Upper lobe of right lung (tissue), 1 donor: ENCODE data around the gene LNX1. TPM values are rescaled to one million over a fixed set of nuclear protein-coding genes. Genes with fewer than 3 reads are reported as not detected.

Source experiments
- ATAC-seq: fragments of 200-7000 bp; cut with Tn5 transposase; one replicate; pipeline ENCODE4 v1.9.1; 2020; ENCODE audit warnings: mild to moderate bottlenecking, moderate library complexity
- DNase-seq: peaks from one replicate; pipeline ENCODE4 v3.0.0-alpha.2; 2020
- H3K27ac ChIP-seq: fragments of 200-600 bp; one replicate; pipeline ENCODE4 v1.8.0; 2022
- H3K27me3 ChIP-seq: fragments of 200-600 bp; one replicate; pipeline ENCODE4 v1.8.0; 2022; ENCODE audit warnings: mild to moderate bottlenecking
- H3K36me3 ChIP-seq: fragments of 200-600 bp; one replicate; pipeline ENCODE4 v1.8.0; 2022
- H3K4me1 ChIP-seq: fragments of 200-600 bp; one replicate; pipeline ENCODE4 v1.8.0; 2022
- H3K4me3 ChIP-seq: fragments of 200-600 bp; one replicate; pipeline ENCODE4 v1.8.0; 2022; ENCODE audit warnings: mild to moderate bottlenecking
- H3K9me3 ChIP-seq: fragments of 200-600 bp; one replicate; pipeline ENCODE4 v1.8.0; 2022
- intact Hi-C: fragments of 100-400 bp; cut with DNase I; formaldehyde crosslinking; loops from one replicate; pipeline ENCODE4 v1.11.0; 2022
- total RNA-seq: library from RNA; stranded (reverse); fragmentation: NEBNext Ultra II Directional; extraction: Animal tissue kit (Norgen Biotek cat#: 25700); gene quantifications from one replicate; pipeline ENCODE4 v1.2.1, GENCODE V29; 2021
- TF ChIP-seq, protein P1 (sequence below): fragments of 200-600 bp; IDR thresholded peaks from one replicate; pipeline ENCODE4 v1.8.0; 2022; ENCODE audit warnings: antibody characterized with exemption
- donor health status: DM: no; HTN: yes; CAD: no; lungs with severe emphysema.

LNX1 gene
- total RNA-seq, 1 donor from 2014 or later: 6.0 TPM

- Histone ChIP-seq H3K9me3 (no peaks in the 10 kb centered on the region), H3K36me3 (no peaks in the 10 kb centered on the region), H3K27ac (no peak overlapping the region), H3K4me3 (no peak overlapping the region), H3K27me3 (no peaks in the 10 kb centered on the region), H3K4me1 (no peaks in the 10 kb centered on the region)
- DNase-seq (no peak), ATAC-seq (no peak)
- intact Hi-C loops: no loop called here
- TF ChIP-seq, protein P1, sequence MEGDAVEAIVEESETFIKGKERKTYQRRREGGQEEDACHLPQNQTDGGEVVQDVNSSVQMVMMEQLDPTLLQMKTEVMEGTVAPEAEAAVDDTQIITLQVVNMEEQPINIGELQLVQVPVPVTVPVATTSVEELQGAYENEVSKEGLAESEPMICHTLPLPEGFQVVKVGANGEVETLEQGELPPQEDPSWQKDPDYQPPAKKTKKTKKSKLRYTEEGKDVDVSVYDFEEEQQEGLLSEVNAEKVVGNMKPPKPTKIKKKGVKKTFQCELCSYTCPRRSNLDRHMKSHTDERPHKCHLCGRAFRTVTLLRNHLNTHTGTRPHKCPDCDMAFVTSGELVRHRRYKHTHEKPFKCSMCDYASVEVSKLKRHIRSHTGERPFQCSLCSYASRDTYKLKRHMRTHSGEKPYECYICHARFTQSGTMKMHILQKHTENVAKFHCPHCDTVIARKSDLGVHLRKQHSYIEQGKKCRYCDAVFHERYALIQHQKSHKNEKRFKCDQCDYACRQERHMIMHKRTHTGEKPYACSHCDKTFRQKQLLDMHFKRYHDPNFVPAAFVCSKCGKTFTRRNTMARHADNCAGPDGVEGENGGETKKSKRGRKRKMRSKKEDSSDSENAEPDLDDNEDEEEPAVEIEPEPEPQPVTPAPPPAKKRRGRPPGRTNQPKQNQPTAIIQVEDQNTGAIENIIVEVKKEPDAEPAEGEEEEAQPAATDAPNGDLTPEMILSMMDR: no peak
Observed at GRCh38 chr4:53608649-53609048, 17.4 kb upstream of the LNX1 start.

- intact Hi-C loops: no loop called here
- Histone ChIP-seq H3K9me3 (no peaks in the 10 kb centered on the region), H3K4me3 (no peak overlapping the region), H3K27me3 (no peaks in the 10 kb centered on the region), H3K36me3 (no peaks in the 10 kb centered on the region), H3K27ac (no peak overlapping the region), H3K4me1 (no peaks in the 10 kb centered on the region)
- no peak for DNase-seq
- TF ChIP-seq, protein P1: no peak
- ATAC-seq: no peak
Observed at GRCh38 chr4:53608242-53608641, 17.0 kb upstream of the LNX1 start.

GRCh38 chr4:53605783-53606182 lies 14.5 kb upstream of the LNX1 start:
- DNase-seq (no peak), ATAC-seq (no peak)
- TF ChIP-seq, protein P1: no peak
- no peak overlapping the region for H3K4me3 ChIP-seq
- intact Hi-C loops: no loop called here
- no peak overlapping the region for H3K27ac ChIP-seq
- H3K9me3 ChIP-seq: no peaks in the 10 kb centered on the region
- H3K27me3 ChIP-seq: no peaks in the 10 kb centered on the region
- no peaks in the 10 kb centered on the region for H3K4me1 ChIP-seq
- H3K36me3 ChIP-seq: no peaks in the 10 kb centered on the region

DNA sequence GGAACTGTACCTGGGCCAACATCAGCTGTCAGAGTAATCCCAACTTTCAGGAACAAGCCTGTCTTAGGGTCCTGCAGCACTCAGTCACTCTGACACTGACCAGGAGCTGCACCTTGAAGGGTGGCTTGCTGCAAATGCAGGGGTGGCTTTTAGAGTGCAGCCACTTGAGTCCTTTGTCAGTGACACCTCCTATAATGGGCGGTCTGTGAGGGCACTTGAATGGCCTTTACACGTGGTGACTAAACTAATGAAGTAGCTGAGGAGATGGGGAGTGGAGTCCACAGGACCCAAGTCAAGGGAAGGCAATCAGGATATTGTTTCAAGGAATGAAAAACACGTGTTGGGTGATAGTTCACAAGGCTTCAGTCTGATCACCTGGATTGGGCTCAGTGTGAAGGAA lies 11.1 kb upstream of the LNX1 start:
- Histone ChIP-seq H3K9me3 (no peaks in the 10 kb centered on the region), H3K27ac (no peak overlapping the region)

DNA sequence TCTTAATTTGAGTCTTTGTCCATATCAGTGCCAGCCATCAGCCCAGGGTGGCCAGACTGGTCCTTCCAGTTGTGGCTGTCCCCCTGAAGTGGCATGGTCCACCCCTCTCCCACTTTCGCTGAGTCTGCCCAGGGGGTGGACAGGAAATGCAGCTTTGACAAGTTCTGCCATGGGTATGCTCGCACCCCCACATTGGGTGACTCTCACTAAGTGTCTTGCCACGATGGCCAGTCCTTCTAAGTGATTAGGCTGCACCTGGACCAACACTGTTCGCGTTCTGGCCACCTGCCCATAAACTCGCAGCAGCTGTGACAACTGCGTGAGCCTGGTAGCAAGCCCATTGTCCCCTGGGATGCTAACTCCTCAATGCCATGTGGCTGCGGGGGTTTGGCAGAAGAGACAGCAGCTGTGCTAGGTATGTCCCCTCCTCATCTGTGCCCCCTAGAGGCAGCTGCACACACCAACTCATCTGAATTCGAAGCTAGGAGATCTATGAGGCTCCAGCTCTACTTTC lies 10.0 kb upstream of the LNX1 start:
- Histone ChIP-seq H3K27ac (no peak overlapping the region), H3K4me1 (no peaks in the 10 kb centered on the region), H3K4me3 (no peak overlapping the region), H3K27me3 (no peaks in the 10 kb centered on the region), H3K36me3 (no peaks in the 10 kb centered on the region), H3K9me3 (no peaks in the 10 kb centered on the region)
- TF ChIP-seq, protein P1: no peak
- DNase-seq (no peak), ATAC-seq (peak; percentile 48)
- intact Hi-C loops: no loop called here

More for the DNA sequence above, 11.1 kb upstream of the LNX1 start:
- intact Hi-C loops: no loop called here
- no peaks in the 10 kb centered on the region for H3K4me1 ChIP-seq
- DNase-seq: no peak
- TF ChIP-seq, protein P1: no peak
- H3K27me3 ChIP-seq: no peaks in the 10 kb centered on the region
- no peaks in the 10 kb centered on the region for H3K36me3 ChIP-seq
- no peak for ATAC-seq
- no peak overlapping the region for H3K4me3 ChIP-seq

DNA sequence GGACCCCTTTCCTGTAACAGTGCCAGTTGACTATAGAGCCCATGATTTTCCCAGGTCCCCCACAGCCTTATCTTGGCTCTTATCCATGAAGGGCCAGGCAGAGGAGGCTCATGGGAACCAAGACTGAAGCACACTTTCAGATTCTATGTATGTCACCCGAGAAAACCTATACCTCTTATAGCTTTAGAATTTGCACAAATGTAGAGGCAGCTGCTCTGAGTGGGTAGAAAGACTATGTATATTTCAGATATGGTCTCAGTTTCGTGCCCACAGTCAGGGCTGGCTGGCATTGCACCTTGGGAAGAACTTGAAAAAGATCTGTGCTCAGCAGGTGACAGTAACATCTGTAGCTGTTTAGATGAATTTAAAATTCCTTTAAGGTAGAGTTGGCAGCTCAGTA lies 8.3 kb upstream of the LNX1 start:
- no peaks in the 10 kb centered on the region for H3K9me3 ChIP-seq
- no peak overlapping the region for H3K27ac ChIP-seq
- ATAC-seq (no peak), DNase-seq (no peak)
- H3K27me3 ChIP-seq: no peaks in the 10 kb centered on the region
- intact Hi-C loops: no loop called here
- H3K4me3 ChIP-seq: no peak overlapping the region
- TF ChIP-seq, protein P1: no peak
- H3K36me3 ChIP-seq: no peaks in the 10 kb centered on the region
- no peaks in the 10 kb centered on the region for H3K4me1 ChIP-seq
